Stimulated activated naive CD8-positive, alpha-beta T cell treated with anti-CD3 and anti-CD28 coated beads, Interleukin-15, Interleukin-2, amounts not matched to agents 100 U/mL and 50 U/mL, for 24 hours (primary cell): ENCODE results near the gene C1QTNF9.
"Not testable (repeated sequence)": the region's sequence is repeated elsewhere in the genome, so short reads cannot be mapped to it uniquely, and the experiment has no call there.

Experiments used
- ATAC-seq: fragments of 150-1000 bp; cut with Tn5 transposase; one replicate; pipeline ENCODE4 v1.10.0; 2021
- DNase-seq: peaks from one replicate; pipeline ENCODE4 v3.0.0; 2021

Gene C1QTNF9

GRCh38 chr13:24282256-24282655, 27.1 kb upstream of the C1QTNF9 start:
- DNase-seq (no peak), ATAC-seq (no peak)

- no peak for DNase-seq
- no peak for ATAC-seq
Observed at GRCh38 chr13:24284889-24285565, 24.4 kb upstream of the C1QTNF9 start.

- ATAC-seq, result no peak
- no peak for DNase-seq
Observed at GRCh38 chr13:24286624-24287023, 22.8 kb upstream of the C1QTNF9 start.

DNA sequence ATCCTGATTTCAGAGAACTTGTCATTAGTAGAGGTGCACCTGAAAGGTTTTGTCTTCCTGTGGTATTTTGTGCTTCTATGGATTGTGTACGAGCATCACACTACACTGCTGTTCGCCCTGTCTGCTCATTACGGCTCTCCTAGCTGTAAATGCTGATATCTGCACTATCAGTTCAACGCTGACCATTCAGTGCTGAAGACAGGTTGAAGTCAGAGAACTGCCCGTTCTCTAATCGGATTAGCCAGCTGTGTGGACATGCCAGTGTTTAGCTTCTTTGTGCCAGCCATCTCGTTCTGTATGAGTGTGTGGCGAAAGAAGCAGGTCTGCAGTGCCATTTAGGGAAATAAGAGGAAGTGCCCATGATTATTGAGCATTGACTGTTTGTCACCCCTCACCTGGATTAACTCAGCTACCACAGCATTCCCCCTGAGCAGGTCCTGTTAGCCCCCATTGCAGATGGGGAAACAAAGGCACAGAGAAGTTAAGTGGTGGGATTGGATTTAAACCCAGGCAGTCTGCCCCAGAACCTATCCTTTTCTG, 21.6 kb upstream of the C1QTNF9 start:
- ATAC-seq (no peak), DNase-seq (no peak)

DNA sequence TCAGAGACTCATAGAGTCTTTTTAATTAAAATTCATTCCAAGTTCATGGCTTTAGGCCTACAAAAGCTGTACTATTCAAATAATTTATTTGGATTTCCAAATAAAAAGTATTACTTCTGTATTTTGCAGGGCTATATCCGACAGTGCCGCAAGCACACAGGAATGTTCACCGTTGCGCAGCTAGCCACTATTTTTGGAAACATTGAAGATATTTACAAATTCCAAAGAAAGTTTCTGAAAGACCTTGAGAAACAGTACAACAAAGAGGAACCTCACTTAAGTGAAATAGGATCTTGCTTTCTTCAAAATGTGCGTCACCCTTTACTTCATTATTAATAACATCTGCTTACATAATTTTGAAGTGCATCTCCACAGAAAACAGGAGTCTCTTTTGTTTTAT, 20.5 kb upstream of the C1QTNF9 start:
- no peak for DNase-seq
- ATAC-seq, result no peak

- ATAC-seq, result no peak
- DNase-seq, result no peak
Observed at GRCh38 chr13:24290280-24290932, 19.0 kb upstream of the C1QTNF9 start.

DNA sequence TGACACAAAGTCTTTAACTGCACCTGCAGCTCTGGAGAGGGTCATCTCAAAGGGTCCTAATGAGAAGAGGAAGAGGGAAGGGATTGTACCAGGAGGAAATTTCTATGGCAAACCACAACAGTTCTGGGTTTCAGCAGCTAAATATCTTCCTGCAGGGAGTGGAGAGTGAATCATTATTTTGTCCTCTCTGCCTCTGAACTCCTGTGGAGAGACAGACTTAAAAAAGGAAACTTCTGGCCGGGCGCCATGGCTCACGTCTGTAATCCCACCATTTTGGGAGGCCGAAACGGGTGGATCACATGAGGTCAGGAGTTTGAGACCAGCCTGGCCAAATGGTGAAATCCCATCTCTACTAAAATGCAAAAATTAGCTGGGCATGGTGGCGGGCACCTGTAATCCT, 16.9 kb upstream of the C1QTNF9 start:
- ATAC-seq, result no peak

DNA sequence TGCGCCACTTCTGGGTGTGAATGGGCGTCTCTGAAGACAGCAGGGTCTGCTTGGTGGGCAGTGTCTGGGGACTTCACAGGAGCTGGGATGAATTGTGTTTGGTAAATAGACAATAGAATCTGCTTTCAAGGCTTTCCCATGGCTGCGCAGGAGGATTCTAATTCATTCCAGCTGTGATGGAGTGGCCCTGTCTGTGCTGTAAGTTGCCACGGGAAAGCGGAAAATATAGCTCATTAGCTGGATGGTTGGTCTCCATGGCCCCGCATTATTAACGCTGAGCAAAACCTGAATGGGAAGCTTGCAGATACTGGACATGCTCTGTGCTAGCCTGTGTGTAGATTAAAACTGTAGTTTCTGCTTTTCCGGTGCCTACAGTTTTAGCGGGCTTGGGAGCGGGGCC, 15.6 kb upstream of the C1QTNF9 start:
- ATAC-seq, result no peak
- no peak for DNase-seq

More for the DNA sequence above, 16.9 kb upstream of the C1QTNF9 start:
- DNase-seq, result no peak

DNA sequence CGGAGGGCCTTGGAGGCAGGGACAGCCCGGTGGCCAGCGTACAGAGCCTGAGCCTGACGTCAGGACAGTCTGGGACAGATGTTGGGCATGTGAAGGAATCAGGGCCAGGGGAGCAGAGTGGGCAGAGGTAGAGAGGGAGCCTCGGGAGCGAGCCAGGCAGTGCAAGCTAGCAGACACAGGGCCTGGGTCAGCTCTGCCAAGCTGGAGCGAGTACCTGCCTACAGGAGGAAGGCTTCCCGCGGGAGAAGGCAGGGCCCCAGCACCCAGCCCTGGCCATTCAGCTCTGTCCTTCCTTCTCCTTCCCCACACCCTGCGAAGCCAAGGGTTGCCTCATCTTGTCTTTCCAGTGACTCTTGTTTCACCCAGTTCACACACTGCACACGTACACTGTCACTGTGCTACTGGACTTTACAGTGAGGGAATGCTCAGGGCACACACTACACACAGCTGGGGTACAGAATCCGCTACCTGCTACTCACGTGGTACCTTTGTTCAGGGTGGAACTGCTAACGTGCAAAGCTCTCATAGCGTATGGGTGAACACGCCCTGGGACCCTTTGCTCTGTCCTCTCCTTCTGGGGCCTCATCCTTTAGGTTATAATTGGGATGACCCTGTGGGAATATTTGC, 9.8 kb upstream of the C1QTNF9 start:
- ATAC-seq, result no peak

GRCh38 chr13:24301434-24301833, 7.9 kb upstream of the C1QTNF9 start:
- no peak for DNase-seq
- ATAC-seq, result no peak

More for the DNA sequence above, 9.8 kb upstream of the C1QTNF9 start:
- DNase-seq, result no peak

GRCh38 chr13:24301911-24302310, 7.5 kb upstream of the C1QTNF9 start:
- ATAC-seq (no peak), DNase-seq (no peak)

- DNase-seq, result no peak
- ATAC-seq, result no peak
Observed at GRCh38 chr13:24304620-24305019, 4.8 kb upstream of the C1QTNF9 start.

GRCh38 chr13:24306632-24307031, 2.7 kb upstream of the C1QTNF9 start:
- ATAC-seq, result no peak
- DNase-seq, result no peak

GRCh38 chr13:24307211-24308067, 1.9 kb upstream of the C1QTNF9 start:
- no peak for DNase-seq
- no peak for ATAC-seq

DNA sequence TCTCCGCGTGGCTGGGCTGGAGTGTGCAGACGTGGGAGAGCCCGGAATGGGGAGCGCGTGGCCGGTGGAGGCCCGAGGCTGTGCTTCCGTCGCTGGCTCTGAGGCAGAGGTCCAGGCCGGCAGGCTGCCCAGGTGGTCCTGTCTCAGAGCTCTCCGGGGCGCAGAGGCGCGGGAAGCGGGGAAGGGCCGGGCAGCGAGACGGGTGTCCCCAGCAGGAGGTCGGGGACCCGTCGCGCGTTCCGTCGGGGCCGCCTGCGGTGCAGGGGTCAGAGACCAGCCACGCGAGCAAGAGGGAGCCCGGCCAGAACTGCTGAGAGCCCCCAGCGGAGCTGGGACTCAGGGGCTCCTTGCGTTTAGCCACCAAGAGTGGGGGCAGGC, 1.3 kb upstream of the C1QTNF9 start:
- DNase-seq (no peak), ATAC-seq (peak; percentile 40)

- ATAC-seq (no peak), DNase-seq (no peak)
Observed at GRCh38 chr13:24308488-24309020, 826 bp upstream of the C1QTNF9 start.

GRCh38 chr13:24313439-24313838, 4.1 kb downstream of the C1QTNF9 start:
- ATAC-seq (no peak), DNase-seq (no peak)

GRCh38 chr13:24317835-24318234, 8.5 kb downstream of the C1QTNF9 start:
- not testable (repeated sequence) for ATAC-seq, DNase-seq

- DNase-seq, ATAC-seq: not testable (repeated sequence)
Observed at GRCh38 chr13:24318878-24319277, 9.5 kb downstream of the C1QTNF9 start.

DNA sequence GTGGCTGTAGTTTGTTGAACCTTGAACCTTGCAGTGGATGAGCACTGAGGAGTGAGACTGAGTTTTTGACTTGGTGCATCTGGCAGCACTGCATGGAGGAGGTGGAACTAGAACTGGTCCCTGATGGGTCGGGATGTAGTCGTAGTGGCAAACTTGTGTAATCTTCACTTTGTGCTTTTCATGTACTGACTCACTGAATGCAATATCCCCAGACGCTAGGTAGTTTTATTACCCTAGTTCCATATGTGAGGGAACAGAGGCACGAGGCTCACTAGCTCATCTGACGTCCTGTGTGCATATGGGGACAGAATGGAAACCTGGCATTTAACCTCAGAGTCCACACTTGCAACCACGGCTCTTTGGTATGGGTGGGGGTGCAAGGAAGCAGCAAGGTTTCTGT, 10.3 kb downstream of the C1QTNF9 start:
- DNase-seq, ATAC-seq: not testable (repeated sequence)

DNA sequence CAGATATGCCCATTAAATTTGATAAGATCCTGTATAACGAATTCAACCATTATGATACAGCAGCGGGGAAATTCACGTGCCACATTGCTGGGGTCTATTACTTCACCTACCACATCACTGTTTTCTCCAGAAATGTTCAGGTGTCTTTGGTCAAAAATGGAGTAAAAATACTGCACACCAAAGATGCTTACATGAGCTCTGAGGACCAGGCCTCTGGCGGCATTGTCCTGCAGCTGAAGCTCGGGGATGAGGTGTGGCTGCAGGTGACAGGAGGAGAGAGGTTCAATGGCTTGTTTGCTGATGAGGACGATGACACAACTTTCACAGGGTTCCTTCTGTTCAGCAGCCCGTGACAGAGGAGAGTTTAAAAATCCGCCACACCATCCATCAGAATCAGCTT, 12.0 kb downstream of the C1QTNF9 start:
- ATAC-seq, DNase-seq: not testable (repeated sequence)

- ATAC-seq, DNase-seq: not testable (repeated sequence)
Observed at GRCh38 chr13:24322470-24322869, 13.1 kb downstream of the C1QTNF9 start.
